Activated naive CD8-positive, alpha-beta T cell treated with anti-CD3 and anti-CD28 coated beads, Interleukin-2, amount 10 ng/mL, durations not matched to agents 7 days and 5 days (primary cell): ENCODE measurements around the gene PTPN21. TPM values are rescaled to one million over a fixed set of nuclear protein-coding genes. Genes with fewer than 3 reads are reported as not detected.

Experiments used
- ATAC-seq: fragments of 150-1000 bp; cut with Tn5 transposase; one replicate; pipeline ENCODE4 v1.10.0; 2021; ENCODE audit warnings: low read depth, moderate library complexity
- POLR2A ChIA-PET: fragments of 350-600 bp; sonication (Branson Sonifier 250); formaldehyde crosslinking; loops from one replicate; lab custom pipeline; 2021; ENCODE audit warnings: antibody characterized with exemption; lab: Charles Lee
- DNase-seq: peaks from one replicate; pipeline ENCODE4 v3.0.0; 2021
- H3K27ac Mint-ChIP-seq: one replicate; pipeline ENCODE4 v1.8.0; 2022; ENCODE audit warnings: mild to moderate bottlenecking, mixed read lengths
- H3K27me3 Mint-ChIP-seq: one replicate; pipeline ENCODE4 v1.8.0; 2022; ENCODE audit warnings: mild to moderate bottlenecking, moderate library complexity, mixed read lengths
- H3K36me3 Mint-ChIP-seq: one replicate; pipeline ENCODE4 v1.8.0; 2021; ENCODE audit warnings: mild to moderate bottlenecking, mixed read lengths
- H3K4me1 Mint-ChIP-seq: one replicate; pipeline ENCODE4 v1.8.0; 2021; ENCODE audit warnings: mixed read lengths
- H3K4me3 Mint-ChIP-seq: one replicate; pipeline ENCODE4 v1.8.0; 2022; ENCODE audit warnings: mild to moderate bottlenecking, moderate library complexity, mixed read lengths
- H3K9me3 Mint-ChIP-seq: one replicate; pipeline ENCODE4 v1.8.0; 2021; ENCODE audit warnings: mixed read lengths
- total RNA-seq, 2 experiments: library from RNA; stranded (reverse); gene quantifications; one replicate each; pipeline ENCODE4 v1.2.3, GENCODE V29; 2021

Gene PTPN21
- total RNA-seq, 2 experiments from 2014 or later = not detected

DNA sequence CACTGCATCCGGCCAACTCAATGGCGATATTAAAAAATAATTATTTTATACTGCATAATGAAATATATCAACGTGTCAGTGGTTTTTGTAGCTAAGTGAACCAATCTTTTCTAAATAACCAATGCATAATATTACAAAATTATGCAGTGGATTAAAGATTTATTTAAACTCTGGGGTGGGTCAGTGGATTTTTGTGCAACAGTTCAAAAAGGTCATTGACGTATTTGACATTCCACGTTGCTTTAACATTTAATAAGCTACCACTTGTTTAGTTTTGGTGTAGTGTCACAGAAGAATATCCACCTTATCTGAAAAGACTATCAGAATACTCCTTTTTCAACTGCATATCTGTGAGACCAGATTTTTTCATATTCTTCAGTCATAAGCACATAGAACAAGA, 10.6 kb upstream of the PTPN21 start:
- Mint-ChIP-seq H3K27ac (no peak overlapping the region), H3K36me3 (peaks cover 25% of the 10 kb centered on the region), H3K4me1 (peaks cover 15% of the 10 kb centered on the region), H3K9me3 (peaks cover 4% of the 10 kb centered on the region), H3K27me3 (peaks cover 7% of the 10 kb centered on the region), H3K4me3 (no peak overlapping the region)
- POLR2A ChIA-PET = no interaction called here
- DNase-seq (no peak), ATAC-seq (no peak)

- Mint-ChIP-seq H3K27me3 (peaks cover 12% of the 10 kb centered on the region), H3K9me3 (peaks cover 4% of the 10 kb centered on the region), H3K36me3 (peaks cover 20% of the 10 kb centered on the region), H3K4me3 (peak overlapping the region; percentile 90), H3K4me1 (peaks cover 16% of the 10 kb centered on the region), H3K27ac (peak overlapping the region; percentile 80)
- DNase-seq (no peak), ATAC-seq (no peak)
- POLR2A ChIA-PET = no interaction called here
Observed at GRCh38 chr14:88563845-88564244, 9.0 kb upstream of the PTPN21 start.

DNA sequence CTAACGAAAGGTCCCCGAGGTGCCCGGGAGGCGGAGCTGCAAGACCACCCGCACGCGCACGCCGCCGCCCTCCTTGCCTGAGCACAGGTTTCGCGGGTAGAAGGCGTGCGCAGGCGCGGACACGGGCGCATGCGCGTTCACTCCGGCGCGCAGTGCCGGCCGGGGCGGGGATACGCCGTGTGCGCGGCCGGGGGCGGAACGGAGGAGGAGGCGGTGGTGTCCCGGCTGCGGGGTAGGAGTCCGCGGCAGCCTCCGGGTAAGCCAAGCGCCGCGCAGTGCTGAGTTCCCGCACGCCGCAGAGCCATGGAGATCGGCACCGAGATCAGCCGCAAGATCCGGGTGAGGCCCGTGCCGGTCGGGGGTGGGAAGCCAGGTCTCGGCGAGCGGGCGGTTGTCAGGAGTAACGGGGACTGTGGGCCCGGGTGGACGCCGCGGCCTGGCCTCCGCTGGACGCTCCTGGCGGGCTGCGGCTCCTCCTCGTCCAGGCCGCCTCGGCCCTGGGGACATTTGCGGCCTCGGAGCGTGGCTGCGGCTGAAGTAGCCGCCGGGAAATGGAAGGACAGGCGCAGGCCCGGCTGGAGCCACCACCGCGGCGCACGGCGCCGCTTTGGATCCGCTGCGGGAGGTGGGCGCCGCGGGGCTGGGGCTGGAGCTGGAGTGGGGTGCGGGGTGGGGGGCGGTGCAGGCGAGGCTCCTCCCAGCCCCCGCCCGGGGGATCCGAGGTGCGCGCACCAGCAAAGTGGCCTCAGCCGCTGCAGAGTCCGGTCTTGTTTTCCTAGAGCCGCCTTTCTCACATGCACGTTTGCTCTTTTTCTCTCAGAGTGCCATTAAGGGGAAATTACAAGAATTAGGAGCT, 8.3 kb upstream of the PTPN21 start, which contains the start of gene ZC3H14:
Gene ZC3H14 (plus strand): TSS at position 207 of the 856 bp plus-strand sequence. CDS start 97 bp downstream, at position 304.
- Mint-ChIP-seq H3K36me3 (peaks cover 13% of the 10 kb centered on the region), H3K27me3 (peaks cover 14% of the 10 kb centered on the region), H3K4me1 (peaks cover 18% of the 10 kb centered on the region), H3K9me3 (peaks cover 2% of the 10 kb centered on the region), H3K4me3 (peak within 1 kb of the TSS; percentile 90), H3K27ac (peak within 1 kb of the TSS; percentile 91)
- DNase-seq (peak; percentile 93), ATAC-seq (peak; percentile 97)
- POLR2A ChIA-PET = no interaction called here

DNA sequence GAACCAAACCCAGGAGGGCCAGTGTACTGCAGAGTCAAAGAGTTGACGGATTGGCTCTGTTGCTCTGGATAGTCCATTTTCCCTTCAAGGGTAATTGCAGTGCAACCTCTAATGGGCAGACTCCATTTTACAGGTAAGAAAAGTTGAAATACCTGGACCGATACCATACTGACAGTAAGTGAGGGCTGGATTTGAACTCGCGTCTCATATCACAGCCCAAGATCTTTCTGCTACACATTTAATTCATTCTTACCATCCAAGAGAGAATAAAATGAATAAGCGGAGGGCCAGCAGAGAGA, 7.7 kb upstream of the PTPN21 start:
- ATAC-seq (no peak), DNase-seq (no peak)
- Mint-ChIP-seq H3K36me3 (peaks cover 9% of the 10 kb centered on the region), H3K4me3 (peak overlapping the region; percentile 90), H3K4me1 (peaks cover 22% of the 10 kb centered on the region), H3K27ac (peak overlapping the region; percentile 91), H3K9me3 (no peaks in the 10 kb centered on the region), H3K27me3 (peaks cover 19% of the 10 kb centered on the region)
- POLR2A ChIA-PET = no interaction called here

DNA sequence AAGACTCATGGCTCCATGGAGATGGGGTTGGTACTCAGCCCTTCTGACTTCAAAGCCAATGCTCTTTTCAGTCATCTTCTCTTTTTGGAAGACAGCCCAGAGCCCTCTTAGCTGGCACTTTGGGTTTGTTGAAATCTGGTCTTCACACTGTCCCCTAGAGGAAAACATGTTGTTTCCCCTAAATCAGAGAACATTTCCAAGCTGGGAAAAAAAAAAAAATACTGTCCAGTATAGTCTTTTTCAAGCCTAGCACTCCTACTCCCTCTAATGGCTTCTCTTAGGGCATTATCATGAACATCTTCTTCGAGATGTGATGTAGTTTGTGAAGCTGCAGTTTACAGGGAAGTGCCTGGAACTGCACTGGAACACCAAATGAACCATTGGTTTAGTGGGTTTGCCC, 5.0 kb upstream of the PTPN21 start:
- Mint-ChIP-seq H3K9me3 (no peaks in the 10 kb centered on the region), H3K36me3 (peaks cover 2% of the 10 kb centered on the region), H3K27ac (no peak overlapping the region), H3K27me3 (peaks cover 42% of the 10 kb centered on the region), H3K4me3 (no peak overlapping the region), H3K4me1 (peaks cover 33% of the 10 kb centered on the region)
- POLR2A ChIA-PET = interaction anchor here (0.8 kb wide), 1 partner anchor 8 kb away, joined by 3 read pairs; no protein-coding TSS in a partner anchor
- DNase-seq (no peak), ATAC-seq (no peak)

- Mint-ChIP-seq H3K27me3 (peaks cover 69% of the 10 kb centered on the region), H3K4me3 (no peak overlapping the region), H3K4me1 (peaks cover 25% of the 10 kb centered on the region), H3K9me3 (no peaks in the 10 kb centered on the region), H3K27ac (no peak overlapping the region), H3K36me3 (no peaks in the 10 kb centered on the region)
- no peak for ATAC-seq
- POLR2A ChIA-PET = no interaction called here
- DNase-seq = no peak
Observed at GRCh38 chr14:88556581-88556980, 1.8 kb upstream of the PTPN21 start.

- H3K27me3 Mint-ChIP-seq = peaks cover 62% of the 10 kb centered on the region
Observed at GRCh38 chr14:88553886-88554456, 836 bp downstream of the PTPN21 start.

GRCh38 chr14:88552876-88553275, 1.9 kb downstream of the PTPN21 start:
- Mint-ChIP-seq H3K4me3 (no peak overlapping the region), H3K4me1 (peaks cover 23% of the 10 kb centered on the region), H3K27ac (no peak overlapping the region), H3K27me3 (peaks cover 61% of the 10 kb centered on the region), H3K36me3 (no peaks in the 10 kb centered on the region), H3K9me3 (no peaks in the 10 kb centered on the region)
- POLR2A ChIA-PET = interaction anchor here (0.6 kb wide), 1 partner anchor 15 kb away, joined by 3 read pairs; no protein-coding TSS in a partner anchor
- no peak for ATAC-seq
- DNase-seq = no peak

More at GRCh38 chr14:88553886-88554456, 836 bp downstream of the PTPN21 start:
- no peaks in the 10 kb centered on the region for H3K36me3 Mint-ChIP-seq
- H3K27ac Mint-ChIP-seq = no peak overlapping the region
- H3K9me3 Mint-ChIP-seq = no peaks in the 10 kb centered on the region
- peak overlapping the region; percentile 80 for H3K4me3 Mint-ChIP-seq
- POLR2A ChIA-PET = no interaction called here
- ATAC-seq (no peak), DNase-seq (no peak)
- peaks cover 25% of the 10 kb centered on the region for H3K4me1 Mint-ChIP-seq

DNA sequence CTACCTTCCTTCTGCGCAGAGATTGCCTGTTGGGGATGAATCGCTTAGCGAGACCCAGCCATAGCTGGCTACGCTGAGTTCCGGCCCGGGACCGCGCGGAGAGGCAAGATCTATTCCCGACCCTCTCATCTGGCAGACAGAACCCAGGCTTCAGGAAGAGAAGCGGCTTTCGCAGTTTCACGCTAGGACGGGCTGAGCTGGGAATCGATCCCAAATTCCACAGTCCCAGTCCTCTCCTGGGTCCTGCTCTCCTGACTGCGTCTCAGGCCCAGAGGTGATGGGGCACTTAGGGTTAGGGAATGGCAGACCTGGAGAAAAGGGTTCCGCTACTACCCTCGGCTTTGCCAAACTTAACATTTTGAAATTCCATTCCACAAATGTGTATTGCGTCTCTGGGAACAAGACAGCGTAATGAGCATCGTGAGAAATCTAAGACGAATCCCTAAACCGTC, 2.8 kb downstream of the PTPN21 start:
- DNase-seq (no peak), ATAC-seq (no peak)
- POLR2A ChIA-PET = interaction anchor here (0.6 to 1.1 kb wide), 2 partner anchors 8 to 15 kb away, joined by 3 read pairs; no protein-coding TSS in a partner anchor
- H3K9me3 Mint-ChIP-seq = no peaks in the 10 kb centered on the region
- H3K27ac Mint-ChIP-seq = no peak overlapping the region
- H3K4me3 Mint-ChIP-seq = peak overlapping the region; percentile 72
- peaks cover 55% of the 10 kb centered on the region for H3K27me3 Mint-ChIP-seq
- H3K4me1 Mint-ChIP-seq = peaks cover 15% of the 10 kb centered on the region
- no peaks in the 10 kb centered on the region for H3K36me3 Mint-ChIP-seq

GRCh38 chr14:88551094-88551870, 3.5 kb downstream of the PTPN21 start:
- POLR2A ChIA-PET = interaction anchor here (1.1 kb wide), 1 partner anchor 9 kb away, joined by 3 read pairs; no protein-coding TSS in a partner anchor
- ATAC-seq (peak; percentile 35), DNase-seq (peak; percentile 66)
- peaks cover 9% of the 10 kb centered on the region for H3K4me1 Mint-ChIP-seq
- no peak overlapping the region for H3K27ac Mint-ChIP-seq
- H3K9me3 Mint-ChIP-seq = no peaks in the 10 kb centered on the region
- peaks cover 48% of the 10 kb centered on the region for H3K27me3 Mint-ChIP-seq
- peak overlapping the region; percentile 72 for H3K4me3 Mint-ChIP-seq
- H3K36me3 Mint-ChIP-seq = no peaks in the 10 kb centered on the region

- no peaks in the 10 kb centered on the region for H3K36me3 Mint-ChIP-seq
- no peak overlapping the region for H3K27ac Mint-ChIP-seq
- H3K4me3 Mint-ChIP-seq = no peak overlapping the region
- DNase-seq = no peak
- peaks cover 36% of the 10 kb centered on the region for H3K27me3 Mint-ChIP-seq
- no peaks in the 10 kb centered on the region for H3K9me3 Mint-ChIP-seq
- POLR2A ChIA-PET = no interaction called here
- peaks cover 7% of the 10 kb centered on the region for H3K4me1 Mint-ChIP-seq
- ATAC-seq = no peak
Observed at GRCh38 chr14:88550078-88550477, 4.7 kb downstream of the PTPN21 start.

DNA sequence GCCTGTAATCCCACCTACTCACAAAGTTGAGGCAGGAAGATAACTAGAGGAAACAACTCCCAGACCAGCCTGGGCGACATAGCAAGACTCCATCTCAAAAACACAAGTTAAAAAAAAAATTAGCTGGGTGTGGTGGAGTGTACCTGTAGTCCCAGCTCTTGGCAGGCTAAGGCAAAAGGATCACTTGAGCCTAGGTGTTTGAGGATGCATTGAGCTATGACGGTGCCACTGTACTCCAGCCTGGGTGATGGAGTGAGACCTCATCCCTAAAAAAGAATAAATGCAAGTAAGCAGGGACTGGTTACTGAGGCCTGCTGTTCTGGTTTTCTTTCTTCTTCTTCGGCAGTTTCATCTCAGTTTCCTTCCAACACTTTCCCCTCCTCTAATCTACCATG, 7.4 kb downstream of the PTPN21 start:
- Mint-ChIP-seq H3K4me3 (no peak overlapping the region), H3K27me3 (peaks cover 18% of the 10 kb centered on the region), H3K36me3 (no peaks in the 10 kb centered on the region), H3K4me1 (no peaks in the 10 kb centered on the region), H3K27ac (no peak overlapping the region), H3K9me3 (no peaks in the 10 kb centered on the region)
- POLR2A ChIA-PET = no interaction called here
- no peak for DNase-seq
- ATAC-seq = no peak
